Measurements from ENCODE around the gene JMJD4. TPM values are rescaled to one million over a fixed set of nuclear protein-coding genes. Genes with fewer than 3 reads are reported as not detected.

JMJD4 gene
- total RNA-seq, 1 experiment from 2014 or later, result 20.7 TPM

Other genes with a start within 250 kb of the JMJD4 start
- 10.2 and 10.9 TPM in 2 replicates for gene ZNF678, start 171.7 kb downstream of the JMJD4 start, total RNA-seq (2021)
- gene SNAP47, start 133 bp upstream of the JMJD4 start, total RNA-seq (2021), result 36.4 and 40.8 TPM in 2 replicates
- not detected in 2 replicates for gene PRSS38, start 80.4 kb upstream of the JMJD4 start, total RNA-seq (2021)
- not detected in 2 replicates for gene WNT9A, start 212.6 kb upstream of the JMJD4 start, total RNA-seq (2021)